Mammary epithelial cell (primary cell): ENCODE measurements around the gene TTYH1.

Experiments used
- EZH2 ChIP-seq: IDR thresholded peaks from 2 replicates; pipeline ENCODE4 v1.6.1; 2012; ENCODE audit warnings: low read length, inconsistent platforms, borderline replicate concordance
- TF ChIP-seq, protein P1 (sequence below), 2 donors: IDR thresholded peaks in 1 of 2; conservative IDR thresholded peaks in 1 of 2; 2 replicates each; pipeline ENCODE4 v1.5.1; 2011 to 2012; ENCODE audit warnings: inconsistent platforms in 2 of 2, low read length in 2 of 2, mild to moderate bottlenecking in 2 of 2, control low read depth in 1 of 2, low read depth in 1 of 2; ENCODE audit not compliant: insufficient read depth in 1 of 2; ENCODE audit errors: extremely low read depth in 1 of 2

DNA sequence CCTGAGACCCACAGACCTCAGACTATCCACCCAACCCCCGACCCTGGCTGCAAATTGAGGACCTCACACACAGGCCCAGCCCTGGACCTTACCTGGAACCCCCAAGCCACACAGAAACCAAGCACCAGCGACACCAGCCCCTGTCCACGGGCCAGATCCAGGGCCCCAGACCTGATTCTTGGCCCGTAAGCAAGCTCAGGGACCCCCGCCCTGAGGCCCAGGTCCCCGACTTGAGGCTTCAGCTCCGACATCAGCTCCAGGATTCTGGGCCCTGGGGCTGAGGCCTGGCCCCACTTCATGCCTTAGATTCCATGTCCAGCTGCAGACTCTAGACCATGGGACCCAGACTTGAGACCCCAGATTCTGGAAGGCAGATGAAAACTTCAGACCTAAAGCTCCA is 6.3 kb downstream of the TTYH1 start:
- TF ChIP-seq, protein P1, sequence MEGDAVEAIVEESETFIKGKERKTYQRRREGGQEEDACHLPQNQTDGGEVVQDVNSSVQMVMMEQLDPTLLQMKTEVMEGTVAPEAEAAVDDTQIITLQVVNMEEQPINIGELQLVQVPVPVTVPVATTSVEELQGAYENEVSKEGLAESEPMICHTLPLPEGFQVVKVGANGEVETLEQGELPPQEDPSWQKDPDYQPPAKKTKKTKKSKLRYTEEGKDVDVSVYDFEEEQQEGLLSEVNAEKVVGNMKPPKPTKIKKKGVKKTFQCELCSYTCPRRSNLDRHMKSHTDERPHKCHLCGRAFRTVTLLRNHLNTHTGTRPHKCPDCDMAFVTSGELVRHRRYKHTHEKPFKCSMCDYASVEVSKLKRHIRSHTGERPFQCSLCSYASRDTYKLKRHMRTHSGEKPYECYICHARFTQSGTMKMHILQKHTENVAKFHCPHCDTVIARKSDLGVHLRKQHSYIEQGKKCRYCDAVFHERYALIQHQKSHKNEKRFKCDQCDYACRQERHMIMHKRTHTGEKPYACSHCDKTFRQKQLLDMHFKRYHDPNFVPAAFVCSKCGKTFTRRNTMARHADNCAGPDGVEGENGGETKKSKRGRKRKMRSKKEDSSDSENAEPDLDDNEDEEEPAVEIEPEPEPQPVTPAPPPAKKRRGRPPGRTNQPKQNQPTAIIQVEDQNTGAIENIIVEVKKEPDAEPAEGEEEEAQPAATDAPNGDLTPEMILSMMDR (conservative IDR thresholded peaks at IDR 0.05 in 1 of 2, IDR thresholded peaks at IDR 0.05 in 1 of 2; ENCODE audit: extremely low read depth in 1 of 2, insufficient read depth in 1 of 2, low read depth in 1 of 2, low read length in 2 of 2): no peak
- no peak for TF ChIP-seq EZH2
